ENCODE data around the gene SHFL.

SHFL gene

GRCh38 chr19:10141973-10142372, 55.9 kb downstream of the SHFL start:
- Histone ChIP-seq H2AFZ (ENCODE audit: low read depth) (no peak overlapping the region), H3K4me3 (IDR thresholded peaks at IDR 0.05; ENCODE audit: insufficient read depth, low read depth, low read length) (no peak overlapping the region), H3K4me2 (no peak overlapping the region), H3K36me3 (ENCODE audit: insufficient read depth) (peaks cover 28% of the 10 kb centered on the region; the same call in 1 of the 2 replicates), H4K20me1 (ENCODE audit: insufficient read depth) (no peaks in the 10 kb centered on the region), H3K27ac (no peak overlapping the region), H3K79me2 (ENCODE audit: insufficient read depth, low read depth) (no peaks in the 10 kb centered on the region), H3K27me3 (ENCODE audit: insufficient read depth, low read depth) (no peaks in the 10 kb centered on the region), H3K4me1 (ENCODE audit: low read depth, poor library complexity, severe bottlenecking) (no peaks in the 10 kb centered on the region), H3K9ac (no peak overlapping the region)
- TF ChIP-seq, protein P1, sequence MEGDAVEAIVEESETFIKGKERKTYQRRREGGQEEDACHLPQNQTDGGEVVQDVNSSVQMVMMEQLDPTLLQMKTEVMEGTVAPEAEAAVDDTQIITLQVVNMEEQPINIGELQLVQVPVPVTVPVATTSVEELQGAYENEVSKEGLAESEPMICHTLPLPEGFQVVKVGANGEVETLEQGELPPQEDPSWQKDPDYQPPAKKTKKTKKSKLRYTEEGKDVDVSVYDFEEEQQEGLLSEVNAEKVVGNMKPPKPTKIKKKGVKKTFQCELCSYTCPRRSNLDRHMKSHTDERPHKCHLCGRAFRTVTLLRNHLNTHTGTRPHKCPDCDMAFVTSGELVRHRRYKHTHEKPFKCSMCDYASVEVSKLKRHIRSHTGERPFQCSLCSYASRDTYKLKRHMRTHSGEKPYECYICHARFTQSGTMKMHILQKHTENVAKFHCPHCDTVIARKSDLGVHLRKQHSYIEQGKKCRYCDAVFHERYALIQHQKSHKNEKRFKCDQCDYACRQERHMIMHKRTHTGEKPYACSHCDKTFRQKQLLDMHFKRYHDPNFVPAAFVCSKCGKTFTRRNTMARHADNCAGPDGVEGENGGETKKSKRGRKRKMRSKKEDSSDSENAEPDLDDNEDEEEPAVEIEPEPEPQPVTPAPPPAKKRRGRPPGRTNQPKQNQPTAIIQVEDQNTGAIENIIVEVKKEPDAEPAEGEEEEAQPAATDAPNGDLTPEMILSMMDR (conservative IDR thresholded peaks at IDR 0.05; ENCODE audit: low read depth, low read length), result no peak
